HUES6 (cell line): ENCODE results near the gene LRRC27.

Experiments
- H3K27ac ChIP-seq: 2 replicates; pipeline ENCODE4 v1.7.0; 2013; ENCODE audit warnings: low read depth, mild to moderate bottlenecking, low read length, inconsistent platforms
- H3K27me3 ChIP-seq: 2 replicates; pipeline ENCODE4 v1.6.1; 2013; ENCODE audit warnings: low read length; ENCODE audit not compliant: control insufficient read depth, insufficient read depth
- H3K36me3 ChIP-seq: 2 replicates; pipeline ENCODE4 v1.6.1; 2013; ENCODE audit warnings: low read length; ENCODE audit not compliant: control insufficient read depth, insufficient read depth
- H3K4me1 ChIP-seq: 2 replicates; pipeline ENCODE4 v1.6.1; 2013; ENCODE audit warnings: low read length; ENCODE audit not compliant: control insufficient read depth, insufficient read depth
- H3K4me3 ChIP-seq: 2 replicates; pipeline ENCODE4 v1.5.1; 2013; ENCODE audit warnings: low read depth, low read length
- H3K9ac ChIP-seq: one replicate; pipeline ENCODE4 v1.6.1; 2013; ENCODE audit warnings: mild to moderate bottlenecking, low read length
- H3K9me3 ChIP-seq: 2 replicates; pipeline ENCODE4 v1.6.1; 2013; ENCODE audit warnings: low read depth, low read length; ENCODE audit not compliant: control insufficient read depth, insufficient read depth

Gene LRRC27

DNA sequence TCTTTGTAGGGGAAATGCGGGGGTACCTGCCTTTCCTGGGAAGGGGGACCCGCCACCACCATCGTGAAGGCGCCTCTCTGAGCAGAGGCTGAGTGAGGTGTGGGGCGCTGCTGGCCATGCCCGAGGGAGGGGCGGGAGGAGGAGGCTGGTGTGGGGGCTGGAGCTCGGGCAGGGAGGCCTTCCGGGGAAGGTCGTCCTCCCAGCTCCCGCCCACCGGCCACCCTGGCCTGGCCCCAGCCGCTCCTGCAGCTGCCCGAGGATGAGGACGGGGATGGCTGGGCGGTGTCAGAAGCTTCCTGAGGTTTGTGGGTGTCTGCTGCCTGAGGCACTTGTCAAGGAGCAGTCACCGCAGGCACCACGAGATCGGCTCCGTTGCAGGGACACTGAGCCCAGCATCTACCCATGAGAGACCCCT lies 76.4 kb downstream of the LRRC27 start:
- peaks cover 59% of the 10 kb centered on the region for H3K4me1 ChIP-seq
- no peaks in the 10 kb centered on the region for H3K27me3 ChIP-seq
- H3K4me3 ChIP-seq = peak overlapping the region; percentile 21; the same call in 1 of the 2 replicates
- no peaks in the 10 kb centered on the region for H3K9me3 ChIP-seq
- peak overlapping the region; percentile 55 for H3K9ac ChIP-seq
- peak overlapping the region; percentile 86 for H3K27ac ChIP-seq
- H3K36me3 ChIP-seq = peaks cover 12% of the 10 kb centered on the region

DNA sequence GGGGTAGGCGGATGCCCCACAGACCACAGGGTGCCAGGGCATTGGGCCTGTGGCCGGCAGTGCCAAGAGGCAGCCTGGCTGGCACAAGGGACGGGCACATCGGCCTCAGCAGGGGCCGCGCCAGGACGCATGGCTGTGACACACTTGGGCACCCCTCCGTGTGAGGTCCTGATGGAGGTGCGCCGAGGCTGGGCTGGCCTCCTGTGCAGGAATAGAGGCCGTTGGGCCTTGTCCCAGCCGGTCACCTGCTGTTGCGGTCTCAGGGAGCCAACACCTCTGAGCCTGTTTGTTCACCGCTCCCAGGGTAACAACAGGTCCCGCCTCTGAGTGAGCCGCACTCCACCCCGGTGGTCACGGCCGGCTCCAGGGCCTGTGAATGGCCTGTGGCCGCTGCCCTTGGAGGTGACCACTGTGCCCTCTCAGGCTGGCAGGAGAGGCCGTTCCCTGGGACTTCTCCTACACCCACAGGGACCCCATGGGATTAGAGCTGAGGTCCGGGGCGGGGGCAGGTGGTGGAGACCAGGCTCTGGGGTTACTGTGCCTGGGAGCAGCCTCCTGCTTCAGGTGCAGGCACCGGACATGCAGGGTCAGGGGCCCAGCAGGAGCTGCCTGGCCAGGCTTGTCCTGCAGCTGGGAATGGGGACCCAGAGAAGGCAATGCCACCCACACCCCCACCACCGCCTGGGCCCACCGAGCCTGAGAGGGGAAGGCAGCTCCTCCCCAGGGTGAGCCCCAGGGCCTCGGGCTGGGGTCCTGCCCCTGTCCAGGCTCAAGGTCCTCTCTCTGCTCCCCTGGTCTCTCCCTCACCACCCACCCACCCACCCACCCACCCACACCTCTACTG lies 77.1 kb downstream of the LRRC27 start:
- Histone ChIP-seq H3K4me1 (peaks cover 66% of the 10 kb centered on the region), H3K27ac (peak overlapping the region; percentile 86), H3K4me3 (no peak overlapping the region), H3K27me3 (no peaks in the 10 kb centered on the region), H3K36me3 (peaks cover 12% of the 10 kb centered on the region), H3K9me3 (no peaks in the 10 kb centered on the region), H3K9ac (peak overlapping the region; percentile 29)

DNA sequence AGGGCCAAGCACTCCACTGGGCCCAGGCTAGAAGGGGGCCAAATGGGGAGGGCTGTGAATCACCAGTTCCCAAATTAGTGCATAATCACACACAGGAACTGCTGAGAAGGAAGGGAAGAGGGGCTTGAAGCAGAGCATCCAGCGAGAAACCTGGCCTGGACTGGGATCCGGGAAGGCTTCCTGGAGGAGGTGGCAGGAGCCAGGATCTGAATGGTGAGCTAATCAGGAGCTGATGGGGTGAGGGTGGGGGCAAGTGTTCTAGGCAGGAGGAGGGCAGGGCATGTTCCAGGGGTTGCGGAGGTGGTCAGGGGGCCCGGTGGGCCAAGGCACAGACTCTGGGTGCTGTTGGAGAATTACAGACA lies 77.7 kb downstream of the LRRC27 start:
- Histone ChIP-seq H3K4me1 (peaks cover 72% of the 10 kb centered on the region), H3K36me3 (peaks cover 12% of the 10 kb centered on the region), H3K9ac (no peak overlapping the region)

DNA sequence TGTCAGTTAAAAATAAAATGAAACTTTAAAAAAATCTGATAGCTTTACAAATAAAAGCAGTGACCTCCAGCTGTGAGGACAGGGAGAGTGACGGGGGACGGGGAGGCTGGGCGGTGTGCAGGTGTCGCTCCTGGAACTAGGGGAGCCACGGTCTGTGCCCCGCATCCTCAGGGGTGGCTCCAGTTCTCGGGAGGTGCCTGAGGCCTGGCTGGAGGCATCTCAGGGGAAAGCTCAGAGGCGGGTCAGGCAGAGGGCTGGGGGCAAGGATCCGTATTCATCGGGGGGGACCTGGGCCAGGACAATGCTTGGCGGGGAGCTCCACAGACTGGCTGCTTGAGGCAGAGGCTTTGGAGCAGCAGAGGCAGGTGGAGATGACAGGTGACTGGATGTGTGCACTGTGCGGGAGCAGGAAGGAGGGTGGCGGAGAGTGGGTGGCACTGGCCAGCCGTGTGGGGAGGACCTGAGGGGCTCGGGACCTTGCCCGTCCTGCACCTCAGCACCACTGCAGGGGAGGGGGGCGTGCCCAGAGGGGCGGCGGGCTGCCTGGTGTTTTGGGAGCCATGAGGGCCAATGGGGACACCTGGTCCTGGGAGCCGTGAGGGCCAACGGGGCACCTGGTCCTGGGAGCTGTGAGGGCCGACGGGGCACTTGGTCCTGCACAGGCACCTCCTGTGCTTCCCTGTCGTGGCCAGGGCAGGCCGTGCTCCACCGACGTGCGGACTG lies 78.2 kb downstream of the LRRC27 start:
- Histone ChIP-seq H3K4me3 (no peak overlapping the region), H3K9ac (no peak overlapping the region), H3K36me3 (peaks cover 12% of the 10 kb centered on the region), H3K9me3 (no peaks in the 10 kb centered on the region), H3K27ac (no peak overlapping the region), H3K4me1 (peaks cover 73% of the 10 kb centered on the region), H3K27me3 (no peaks in the 10 kb centered on the region)

More for the DNA sequence above, 77.7 kb downstream of the LRRC27 start:
- Histone ChIP-seq H3K27me3 (no peaks in the 10 kb centered on the region), H3K27ac (no peak overlapping the region), H3K9me3 (no peaks in the 10 kb centered on the region), H3K4me3 (no peak overlapping the region)

DNA sequence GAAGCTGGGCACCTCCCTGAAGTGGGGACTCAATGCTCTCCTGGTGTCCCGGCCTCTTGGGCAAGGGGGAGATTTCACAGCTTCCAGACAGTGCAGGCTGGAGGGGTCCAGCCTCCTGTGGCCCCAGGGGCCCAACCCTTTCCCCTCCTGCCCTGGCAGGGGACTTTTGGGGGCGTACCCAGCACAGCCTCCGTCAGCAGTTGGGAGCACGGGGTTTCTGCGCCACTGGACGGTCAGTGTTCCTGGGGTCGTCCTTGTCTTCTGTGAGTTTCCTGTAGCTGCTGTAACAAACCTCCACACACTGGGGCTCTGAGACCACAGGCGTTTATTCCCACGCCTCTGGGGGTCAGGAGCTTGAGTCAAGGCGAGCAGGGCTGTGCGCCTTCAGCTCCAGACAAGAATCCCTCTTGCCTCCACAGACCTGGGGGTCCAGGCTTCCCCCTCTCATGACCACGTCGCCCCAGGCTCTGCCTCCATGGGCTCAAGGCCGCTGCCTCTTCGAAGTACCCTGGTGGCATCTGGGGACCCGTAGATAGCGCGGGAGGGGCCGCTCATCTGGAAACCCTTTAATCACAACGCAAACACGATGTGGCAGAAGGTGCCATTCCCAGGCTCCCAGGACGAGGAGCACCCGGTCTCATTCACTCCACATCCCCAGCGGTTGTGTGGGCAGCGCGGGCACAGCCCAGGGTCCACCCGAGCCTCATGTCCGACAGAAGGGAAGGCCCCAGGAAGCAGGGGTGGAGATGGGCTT lies 79.0 kb downstream of the LRRC27 start:
- no peak overlapping the region for H3K27ac ChIP-seq

GRCh38 chr10:132411561-132412253 lies 79.7 kb downstream of the LRRC27 start:
- no peak overlapping the region for H3K9ac ChIP-seq
- no peaks in the 10 kb centered on the region for H3K9me3 ChIP-seq
- no peaks in the 10 kb centered on the region for H3K36me3 ChIP-seq
- H3K27ac ChIP-seq = no peak overlapping the region
- no peak overlapping the region for H3K4me3 ChIP-seq
- no peaks in the 10 kb centered on the region for H3K27me3 ChIP-seq
- H3K4me1 ChIP-seq = peaks cover 72% of the 10 kb centered on the region

More for the DNA sequence above, 79.0 kb downstream of the LRRC27 start:
- Histone ChIP-seq H3K4me3 (no peak overlapping the region), H3K27me3 (no peaks in the 10 kb centered on the region), H3K36me3 (peaks cover 5% of the 10 kb centered on the region; the same call in 1 of the 2 replicates), H3K9ac (no peak overlapping the region), H3K4me1 (peaks cover 72% of the 10 kb centered on the region), H3K9me3 (no peaks in the 10 kb centered on the region)

- Histone ChIP-seq H3K9me3 (no peaks in the 10 kb centered on the region), H3K27me3 (no peaks in the 10 kb centered on the region), H3K4me1 (peaks cover 67% of the 10 kb centered on the region), H3K9ac (no peak overlapping the region), H3K36me3 (no peaks in the 10 kb centered on the region), H3K27ac (no peak overlapping the region), H3K4me3 (no peak overlapping the region)
These were observed 80.6 kb downstream of the LRRC27 start for GRCh38 chr10:132412316-132413192.

DNA sequence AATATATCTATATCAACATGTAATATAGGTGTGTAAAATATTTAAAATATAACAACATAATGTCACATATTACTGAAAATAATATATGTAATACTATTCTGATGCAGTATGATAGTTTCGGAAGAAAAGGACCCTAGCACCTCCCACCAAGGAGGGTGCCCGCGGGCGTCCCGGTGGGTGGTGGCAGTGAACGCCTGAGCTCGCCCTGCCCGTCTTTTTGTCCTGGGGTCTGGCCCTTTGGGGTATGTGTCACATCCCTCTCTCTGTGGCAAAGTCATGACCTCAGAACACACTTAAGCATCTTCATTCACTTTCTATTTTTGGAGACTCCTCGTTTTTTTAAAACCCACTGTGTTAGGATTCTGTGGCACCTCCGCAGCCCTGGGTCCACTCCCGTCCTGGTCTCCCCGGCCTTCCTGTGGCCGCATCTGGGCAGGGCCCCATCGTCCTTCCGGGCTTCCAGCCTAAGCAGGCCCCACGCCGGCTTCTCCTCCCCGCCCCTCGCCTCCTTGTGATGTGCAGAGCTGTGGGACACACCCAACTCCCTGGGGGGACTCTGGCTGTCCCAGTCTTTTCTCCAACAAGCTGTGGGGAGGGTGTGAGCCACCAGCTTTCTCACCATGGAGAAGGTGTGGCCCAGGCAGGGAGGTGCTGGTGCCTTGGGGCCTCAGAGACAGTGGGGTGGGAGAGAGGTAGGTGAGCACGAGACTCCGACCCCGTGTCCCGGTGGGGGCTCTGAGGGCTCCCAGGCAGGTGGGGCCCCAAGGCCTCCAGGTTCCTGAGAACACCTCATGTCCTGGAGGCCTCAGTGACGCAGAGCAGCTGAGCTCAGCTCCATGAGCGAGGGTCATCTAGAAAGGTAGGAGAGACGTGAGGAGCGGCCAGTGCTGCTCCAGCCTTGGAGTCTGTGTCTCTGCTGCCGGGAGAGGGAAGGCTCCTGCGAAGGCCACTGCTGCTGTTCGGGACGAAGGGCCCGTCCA lies 81.5 kb downstream of the LRRC27 start:
- peaks cover 67% of the 10 kb centered on the region for H3K4me1 ChIP-seq
- H3K4me3 ChIP-seq = no peak overlapping the region
- H3K36me3 ChIP-seq = no peaks in the 10 kb centered on the region
- H3K9ac ChIP-seq = no peak overlapping the region
- no peaks in the 10 kb centered on the region for H3K9me3 ChIP-seq
- no peaks in the 10 kb centered on the region for H3K27me3 ChIP-seq
- no peak overlapping the region for H3K27ac ChIP-seq

DNA sequence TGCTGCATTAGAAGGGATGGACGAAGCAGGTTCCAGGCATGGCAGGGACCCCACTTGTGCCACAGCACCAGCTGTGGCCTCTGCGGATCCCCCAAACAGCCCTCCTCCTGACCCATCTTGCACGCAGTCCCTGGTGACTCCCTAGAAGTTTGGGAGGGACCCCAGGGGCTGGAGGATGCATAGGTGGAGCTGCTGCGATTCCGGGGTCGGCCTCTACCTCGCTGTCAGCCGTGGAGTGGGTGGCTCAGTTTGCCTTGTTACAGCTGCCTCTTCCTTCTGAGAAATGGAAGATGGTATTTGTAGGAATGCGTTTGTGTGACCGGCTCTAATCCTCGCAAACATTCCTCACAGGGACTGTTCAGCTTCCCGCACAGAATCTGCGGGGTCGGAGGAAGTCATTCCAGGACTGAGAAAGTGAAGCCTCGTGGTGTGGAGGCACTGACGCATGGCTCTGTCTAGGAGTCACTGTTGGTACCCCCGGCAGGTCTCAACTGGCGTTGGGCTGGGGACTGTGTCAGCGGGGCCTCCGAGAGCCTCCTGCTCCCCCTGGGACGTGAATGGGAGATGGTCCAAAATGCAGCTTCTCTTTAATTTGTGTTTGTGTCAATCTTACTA lies 82.5 kb downstream of the LRRC27 start:
- H3K27ac ChIP-seq = no peak overlapping the region
- H3K4me3 ChIP-seq = no peak overlapping the region
- no peaks in the 10 kb centered on the region for H3K27me3 ChIP-seq
- H3K9ac ChIP-seq = no peak overlapping the region
- no peaks in the 10 kb centered on the region for H3K36me3 ChIP-seq
- H3K4me1 ChIP-seq = peaks cover 64% of the 10 kb centered on the region
- no peaks in the 10 kb centered on the region for H3K9me3 ChIP-seq
